ENCODE data around the gene WASF1.
"Not testable (repeated sequence)": the region's sequence is repeated elsewhere in the genome, so short reads cannot be mapped to it uniquely, and the experiment has no call there.

The WASF1 gene

DNA sequence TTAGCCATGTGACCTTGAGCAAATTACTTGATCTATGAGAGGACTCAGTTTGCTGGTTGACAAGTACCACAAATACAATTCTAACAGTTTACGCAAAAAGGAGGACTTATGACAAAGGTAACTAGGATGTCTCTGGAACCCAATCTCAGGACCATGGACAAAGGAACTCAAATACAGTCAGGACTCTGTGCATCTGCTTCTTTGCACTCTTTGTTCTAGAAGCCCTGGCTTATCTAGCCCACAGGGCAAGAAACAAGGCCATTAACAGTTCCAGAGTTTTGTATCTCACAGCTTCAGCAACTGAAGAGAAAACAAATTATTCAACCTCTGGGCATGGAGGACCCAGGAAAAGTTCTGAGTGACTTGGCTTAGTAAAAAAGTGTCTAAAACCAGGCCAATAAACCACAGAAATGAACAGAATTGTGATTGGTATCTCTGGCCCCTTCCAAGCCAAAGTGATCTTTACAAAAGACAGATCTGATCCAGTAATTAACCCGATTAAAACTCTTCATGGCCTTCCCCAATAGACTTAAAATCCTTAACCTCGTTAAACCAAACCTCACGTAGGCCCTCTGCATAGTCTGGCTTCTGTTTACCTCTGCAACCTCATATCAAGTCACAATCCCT lies 5.9 kb downstream of the WASF1 start:
- DNase-seq (ENCODE audit: low read depth): no peak

DNA sequence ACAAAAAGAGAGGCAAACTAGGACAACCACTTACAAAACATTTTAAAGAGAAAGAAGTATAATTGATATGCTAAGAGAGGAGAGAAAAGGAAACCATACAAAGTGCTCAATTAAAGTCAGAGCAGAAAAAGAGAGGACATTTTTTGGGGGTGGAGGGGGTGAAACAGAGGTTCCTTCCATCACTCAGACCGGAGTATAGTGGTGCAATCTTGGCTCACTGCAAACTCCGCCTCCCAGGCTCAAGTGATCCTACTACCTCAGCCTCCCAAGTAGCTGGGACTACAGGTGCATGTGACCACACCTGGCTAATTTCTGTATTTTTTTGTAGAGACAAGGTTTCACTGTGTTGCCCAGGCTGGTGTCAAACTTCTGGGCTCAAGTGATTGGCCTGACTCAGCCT lies 9.4 kb downstream of the WASF1 start:
- no peak for DNase-seq (ENCODE audit: low read depth)

DNA sequence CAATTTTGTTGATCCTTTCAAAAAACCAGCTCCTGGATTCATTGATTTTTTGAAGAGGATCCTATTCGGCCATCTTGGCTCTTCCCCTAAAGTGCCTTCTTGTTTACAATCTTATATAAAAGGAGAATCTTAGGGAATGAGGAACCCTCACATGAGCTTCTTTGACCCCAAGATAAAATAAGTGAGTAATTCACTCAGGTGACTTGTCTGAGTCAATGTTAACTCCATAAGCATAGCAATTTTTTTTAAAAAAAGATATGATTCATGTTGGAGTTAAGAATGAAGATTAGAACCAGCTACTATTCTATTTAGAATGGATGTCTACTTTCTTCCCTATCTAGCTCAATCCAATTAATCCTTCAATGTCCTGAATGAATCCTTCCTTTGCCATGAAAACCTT lies 21.0 kb downstream of the WASF1 start:
- DNase-seq (ENCODE audit: low read depth): no peak

DNA sequence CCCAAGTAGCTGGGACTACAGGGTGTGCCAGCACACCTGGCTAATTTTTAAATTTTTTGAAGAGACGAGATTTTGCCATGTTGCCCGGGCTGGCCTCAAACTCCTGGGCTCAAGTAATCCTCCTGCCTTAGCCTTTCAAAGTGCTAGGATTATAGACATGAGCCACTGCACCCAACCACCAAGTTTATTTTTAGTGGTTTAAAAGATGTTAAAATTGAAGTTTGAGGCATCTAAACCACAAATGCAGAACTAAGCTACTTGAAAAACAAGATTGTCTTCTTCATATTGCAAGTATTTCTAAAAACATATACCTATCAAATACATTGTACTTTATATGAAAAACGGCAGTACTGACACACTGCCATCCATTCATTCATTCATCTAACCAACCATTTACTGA lies 31.6 kb downstream of the WASF1 start:
- DNase-seq (ENCODE audit: low read depth): no peak

DNA sequence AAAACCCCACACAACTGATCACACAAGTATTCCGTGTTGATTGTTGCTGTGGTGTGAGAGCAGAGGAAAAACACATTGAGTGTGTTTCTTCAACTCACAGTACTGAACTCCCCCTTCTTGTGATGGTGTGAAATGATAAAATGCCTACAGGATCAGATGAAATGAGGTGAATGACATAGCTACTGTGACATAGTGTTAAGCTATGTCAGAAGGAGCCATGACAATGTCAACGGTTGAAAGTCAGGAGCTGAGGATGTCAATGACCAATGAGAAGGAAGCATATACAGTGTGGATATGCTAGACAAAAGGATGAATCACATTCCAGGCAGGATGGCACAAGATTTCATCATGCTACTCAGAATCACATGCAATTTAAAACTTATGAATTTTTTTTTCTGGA lies 38.8 kb downstream of the WASF1 start:
- no peak for DNase-seq (ENCODE audit: low read depth)

DNA sequence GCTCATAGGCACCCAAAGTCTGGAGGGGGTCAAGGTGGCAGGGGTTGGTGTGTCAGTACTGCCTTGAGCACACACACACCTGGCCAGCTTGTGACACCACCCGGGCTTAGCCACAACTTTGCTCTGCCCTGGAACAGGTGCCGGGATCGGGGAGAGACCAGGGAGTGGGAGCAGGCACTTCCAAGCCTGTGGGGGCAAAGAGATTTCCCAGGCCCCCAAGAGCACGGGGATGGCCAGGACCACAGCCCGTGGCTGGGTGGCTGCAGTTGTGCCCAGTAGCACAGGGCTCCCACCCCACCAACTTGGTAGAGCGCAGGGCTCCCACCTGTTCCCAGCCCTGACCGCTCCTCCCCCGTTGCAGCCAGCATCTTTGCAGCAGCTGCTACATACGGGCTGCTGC lies 40.4 kb downstream of the WASF1 start:
- DNase-seq (ENCODE audit: low read depth): no peak

DNA sequence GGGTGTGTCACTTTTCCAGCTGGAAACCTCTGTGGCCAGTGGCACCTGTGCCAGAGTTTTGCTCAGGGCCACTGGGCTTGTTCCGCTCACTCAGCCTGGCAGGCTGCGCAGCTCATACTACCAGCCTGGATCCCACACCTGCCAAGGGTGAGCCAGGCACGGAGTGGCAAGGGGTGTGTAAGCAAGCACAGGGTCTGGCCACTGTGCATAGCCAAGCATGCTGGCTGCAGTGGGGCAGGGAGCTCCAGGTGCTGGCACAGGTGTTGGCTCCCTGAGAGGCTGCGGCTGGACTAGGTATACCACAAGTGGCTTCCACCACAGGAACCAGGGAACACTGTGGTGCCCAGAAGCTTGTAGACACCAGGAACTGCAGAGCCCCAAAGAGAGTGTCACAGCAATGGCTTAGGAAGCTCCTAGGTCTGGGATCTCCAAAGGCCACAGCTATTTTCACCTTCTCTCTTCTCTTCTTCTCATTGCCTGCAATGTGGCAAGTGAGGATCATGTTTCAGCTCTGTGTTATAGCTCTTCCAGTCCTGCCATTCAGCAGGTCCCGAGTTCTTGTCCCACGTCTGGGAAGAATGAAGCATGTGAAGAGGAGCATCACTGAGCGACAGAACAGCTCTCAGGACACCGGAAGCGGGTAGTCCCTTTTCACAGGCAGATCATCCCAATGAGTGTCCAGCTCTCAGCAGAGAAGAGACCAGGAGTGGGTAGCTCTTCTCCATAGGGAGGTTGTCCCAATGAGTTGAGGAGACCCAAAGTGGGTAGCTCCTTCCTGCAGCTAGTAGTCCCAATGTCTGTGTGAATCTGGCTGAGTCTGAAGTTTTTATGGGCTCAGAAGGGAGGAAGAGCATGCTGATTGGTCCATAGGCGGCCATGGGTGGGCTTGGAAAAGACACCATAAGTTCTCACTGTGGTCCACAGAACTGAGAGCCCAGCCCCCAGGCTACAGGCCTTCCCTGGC lies 41.3 kb downstream of the WASF1 start:
- DNase-seq (ENCODE audit: low read depth): no peak

DNA sequence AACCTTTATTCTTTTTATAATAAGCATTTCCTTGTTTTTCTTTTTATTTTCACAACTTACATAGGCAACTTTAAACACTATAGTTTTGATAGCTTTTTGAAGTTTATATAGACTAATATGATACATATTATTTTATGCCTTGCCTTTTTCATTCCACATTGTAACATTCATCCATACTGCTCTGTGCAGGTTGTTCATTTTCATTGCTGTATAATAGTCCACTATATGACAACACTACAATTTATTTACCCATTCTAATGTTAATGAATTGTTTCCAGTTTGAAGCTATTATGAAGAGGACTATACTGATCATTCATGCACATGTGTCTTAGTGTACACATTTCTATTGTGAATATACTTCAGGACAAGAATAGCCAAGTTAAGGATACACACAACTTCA lies 49.1 kb downstream of the WASF1 start:
- no peak for DNase-seq (ENCODE audit: low read depth)

DNA sequence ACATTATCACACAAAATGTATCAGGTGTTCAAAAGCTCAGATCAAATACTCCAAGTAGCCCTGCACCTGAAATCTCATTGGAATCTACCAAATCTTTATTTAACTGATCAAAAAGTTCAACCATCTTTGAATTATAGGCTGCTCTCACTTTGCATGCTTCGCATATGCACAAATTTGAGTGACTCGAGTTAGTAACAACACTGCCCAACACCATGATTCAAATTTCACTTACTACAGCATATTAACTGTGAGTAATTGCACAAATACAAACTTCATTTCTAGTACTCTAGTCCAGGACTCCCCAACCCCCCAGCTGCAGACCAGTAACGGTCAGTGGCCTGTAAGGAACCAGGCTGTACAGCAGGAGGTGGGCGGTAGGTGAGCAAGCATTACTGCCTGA lies 51.1 kb downstream of the WASF1 start:
- no peak for DNase-seq (ENCODE audit: low read depth)

DNA sequence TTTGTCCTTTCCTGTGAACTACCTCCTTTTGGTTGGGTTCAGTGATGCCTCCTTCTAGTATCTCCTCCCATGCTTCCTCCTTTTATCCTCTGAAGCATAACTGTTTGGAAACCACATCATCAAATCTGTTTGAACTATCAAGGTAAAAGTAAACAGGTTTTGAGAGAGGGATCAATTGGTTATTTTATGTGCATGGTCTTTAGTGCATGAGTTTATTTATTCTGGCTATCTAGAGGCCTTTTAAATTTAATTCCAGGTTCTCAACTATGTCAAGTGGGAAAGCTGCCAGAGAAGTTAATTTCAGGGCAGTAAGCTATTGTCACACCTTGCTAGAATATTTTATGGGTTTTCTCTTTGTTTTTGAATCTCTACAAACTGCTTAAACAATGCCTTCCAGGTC lies 54.1 kb downstream of the WASF1 start:
- DNase-seq (ENCODE audit: low read depth): no peak

DNA sequence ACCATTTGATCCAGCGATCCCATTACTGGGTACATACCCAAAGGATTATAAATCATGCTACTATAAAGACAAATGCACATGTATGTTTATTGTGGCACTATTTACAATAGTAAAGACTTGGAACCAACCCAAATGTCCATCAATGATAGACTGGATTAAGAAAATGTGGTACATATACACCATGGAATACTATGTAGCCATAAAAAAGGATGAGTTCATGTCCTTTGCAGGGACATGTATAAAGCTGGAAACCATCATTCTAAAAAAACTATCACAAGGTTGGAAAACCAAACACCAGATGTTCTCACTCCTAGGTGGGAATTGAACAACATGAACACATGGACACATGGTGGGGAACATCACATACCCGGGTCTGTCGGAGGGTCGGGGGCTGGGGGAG lies 57.8 kb downstream of the WASF1 start:
- DNase-seq (ENCODE audit: low read depth): not testable (repeated sequence)

DNA sequence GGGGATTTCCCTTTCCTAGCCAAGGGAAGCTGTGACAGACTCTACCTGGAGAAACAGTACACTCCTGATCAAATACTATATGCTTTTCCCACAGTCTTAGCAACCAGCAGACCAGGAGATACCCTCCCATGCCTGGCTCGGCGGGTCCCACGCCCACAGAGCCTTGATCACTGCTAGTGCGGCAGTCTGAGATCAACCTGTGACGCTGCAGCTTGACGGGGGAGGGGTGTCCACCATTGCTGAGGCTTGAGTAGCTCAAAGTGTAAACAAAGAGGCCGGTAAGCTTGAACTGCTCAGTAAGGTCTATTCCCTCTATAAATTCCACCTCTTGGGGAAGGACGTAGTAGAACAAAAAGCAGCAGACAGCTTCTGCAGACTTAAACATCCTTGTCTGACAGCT lies 63.2 kb downstream of the WASF1 start:
- DNase-seq (ENCODE audit: low read depth): no peak

DNA sequence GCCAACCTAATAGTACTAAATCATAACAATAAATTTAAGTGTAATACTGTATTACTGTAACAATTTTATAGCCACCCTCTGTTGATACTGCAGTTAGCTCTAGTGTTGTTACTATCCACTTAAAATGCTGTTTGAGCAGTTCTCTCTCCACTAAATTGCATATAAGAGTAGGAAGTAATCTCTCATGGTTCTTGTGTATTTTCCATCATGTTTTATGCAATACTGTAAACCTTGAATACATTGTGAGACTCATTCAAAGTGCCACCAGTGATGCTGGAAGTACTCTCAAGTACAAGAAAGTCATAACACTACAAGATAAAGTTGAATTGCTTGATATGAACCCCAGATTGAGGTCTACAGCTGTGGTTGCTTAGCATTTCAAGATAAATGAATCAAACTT lies 65.5 kb downstream of the WASF1 start:
- DNase-seq (ENCODE audit: low read depth): no peak

DNA sequence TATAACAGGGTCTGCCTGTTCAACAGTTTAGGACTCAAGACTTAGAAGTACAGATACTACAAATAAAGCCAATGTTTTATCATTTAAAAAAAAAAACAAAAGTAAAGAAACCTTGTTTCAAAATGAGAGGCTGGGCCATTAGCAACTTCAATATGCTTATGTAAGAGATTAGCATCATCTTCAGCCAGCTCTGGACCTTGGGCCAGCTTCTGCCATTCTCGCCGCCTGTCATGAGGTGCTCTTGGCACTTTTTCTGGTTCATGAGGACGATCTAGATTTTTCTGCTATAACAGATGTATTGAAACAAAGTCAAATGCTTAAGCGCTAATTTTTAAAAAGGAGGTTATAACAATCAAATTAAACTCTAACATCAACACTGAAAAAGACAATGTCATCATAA lies 74.2 kb downstream of the WASF1 start:
- no peak for DNase-seq (ENCODE audit: low read depth)

DNA sequence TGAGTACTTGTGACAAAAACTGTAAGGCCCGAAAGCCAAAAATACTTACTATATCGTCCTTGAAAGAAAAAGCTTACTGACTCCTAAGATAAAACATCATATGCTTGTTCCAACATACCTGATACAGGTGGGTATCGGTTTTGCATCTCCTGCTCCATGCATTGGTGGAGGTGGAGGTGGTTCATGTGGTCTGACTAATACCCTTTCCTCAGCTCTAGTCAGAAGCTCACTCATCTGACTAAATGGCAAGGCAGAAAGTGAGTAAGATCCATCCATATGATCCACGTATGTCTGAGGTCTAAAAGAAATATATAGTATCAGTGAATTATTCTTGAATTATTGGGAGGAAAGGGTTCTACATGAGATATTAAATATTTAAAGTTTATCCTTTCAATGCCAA lies 76.2 kb downstream of the WASF1 start:
- no peak for DNase-seq (ENCODE audit: low read depth)

DNA sequence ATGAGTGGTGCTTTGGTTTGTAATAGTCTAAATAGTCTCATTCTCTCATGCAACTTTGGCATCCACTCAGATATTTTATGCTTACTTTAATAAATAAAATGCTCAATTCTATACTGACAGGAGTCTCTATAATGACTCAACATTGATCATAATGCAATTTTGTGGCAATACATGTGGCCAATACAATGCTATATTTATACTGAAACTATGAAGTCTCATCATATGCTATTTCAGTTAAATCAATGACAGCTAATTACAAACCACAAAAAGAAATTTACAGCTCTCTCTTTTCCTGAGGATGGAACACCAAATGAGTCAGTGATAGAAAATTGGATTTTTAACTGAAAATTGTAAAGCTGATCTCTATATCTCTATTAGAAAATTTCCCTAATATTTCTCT lies 77.1 kb downstream of the WASF1 start:
- DNase-seq (ENCODE audit: low read depth): no peak

DNA sequence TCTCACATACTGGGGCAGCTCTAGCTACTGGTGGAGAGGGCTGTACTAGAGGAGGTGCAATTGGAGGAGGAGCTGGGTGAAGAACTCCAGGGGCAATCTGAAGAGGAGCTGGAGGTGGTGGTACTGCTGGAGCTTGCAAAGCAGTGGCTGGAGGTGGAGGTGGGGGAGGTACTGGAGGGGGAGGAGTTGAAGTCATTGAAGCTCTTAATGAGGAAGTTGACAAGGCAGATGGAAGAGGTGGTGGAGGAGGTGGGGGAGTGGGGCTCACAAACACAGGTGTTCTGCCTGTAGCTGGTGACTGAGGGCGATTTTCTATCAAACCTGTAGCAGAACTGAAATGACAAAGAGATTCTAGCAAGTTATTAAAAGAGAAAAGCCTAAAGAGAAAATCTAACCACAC lies 77.6 kb downstream of the WASF1 start:
- no peak for DNase-seq (ENCODE audit: low read depth)

DNA sequence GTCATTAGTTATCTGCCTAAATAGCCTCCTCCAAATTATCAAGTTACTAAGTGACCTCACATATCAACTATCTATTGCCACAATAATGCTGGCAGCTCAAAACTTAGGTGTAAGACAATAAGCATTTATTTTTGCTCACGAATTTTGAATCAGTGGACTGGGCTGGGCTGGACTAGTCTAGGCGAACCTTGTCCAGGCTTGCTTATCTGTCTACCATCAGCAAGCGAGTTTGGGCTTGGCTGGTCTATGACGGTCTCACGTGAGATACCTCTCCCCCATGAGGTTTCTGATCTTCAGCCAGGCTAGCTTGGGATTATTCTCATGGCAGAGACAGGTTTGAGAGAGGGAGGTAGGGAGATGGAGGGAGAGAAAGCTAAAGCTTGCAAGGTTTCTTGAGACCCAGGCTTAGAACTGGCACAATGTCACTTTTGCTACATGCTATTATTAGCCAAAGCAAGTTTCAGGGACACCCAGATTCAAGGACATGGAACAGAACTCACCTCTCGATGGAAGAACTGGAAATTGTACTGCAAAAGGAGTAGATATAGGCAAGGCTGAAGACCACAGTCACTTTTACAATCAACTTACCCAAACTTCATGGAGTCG lies 80.9 kb downstream of the WASF1 start:
- no peak for DNase-seq (ENCODE audit: low read depth)

DNA sequence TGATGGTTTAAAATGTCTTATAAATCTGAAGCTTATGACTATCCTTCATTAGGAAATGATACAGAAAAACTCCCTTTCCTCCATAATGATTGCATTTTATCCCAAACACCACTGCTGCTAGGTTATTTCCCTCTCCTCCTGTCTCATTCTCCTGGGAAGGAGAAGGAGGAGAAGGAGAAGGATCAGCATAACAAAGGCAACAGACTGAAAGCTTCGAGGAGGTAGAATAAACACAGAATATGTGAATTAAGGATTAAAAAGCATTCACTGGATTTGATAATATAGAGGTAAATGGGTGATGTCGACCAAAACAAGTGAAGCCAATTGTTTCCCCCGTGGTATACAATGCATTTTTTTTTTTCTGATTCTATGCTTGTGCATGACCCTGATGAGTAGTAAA lies 82.0 kb downstream of the WASF1 start:
- no peak for DNase-seq (ENCODE audit: low read depth)

DNA sequence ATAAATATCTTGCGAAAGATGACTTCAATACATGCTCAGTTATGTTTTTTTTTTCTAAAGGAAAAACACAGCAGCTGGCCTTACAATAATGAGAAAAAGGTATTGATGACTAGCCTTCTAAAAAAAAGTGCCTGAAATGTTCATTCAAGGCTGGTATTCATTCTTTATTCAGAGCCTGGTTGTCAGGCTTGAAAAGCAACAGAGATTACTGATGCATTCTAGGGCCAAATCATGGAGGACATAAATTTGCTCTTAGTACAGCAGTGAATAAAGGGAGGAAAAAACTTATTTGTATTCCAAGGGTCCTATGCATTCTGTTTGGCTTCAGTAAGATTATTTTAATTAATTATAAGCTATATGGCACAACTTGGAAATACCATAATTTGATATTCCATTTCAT lies 83.5 kb downstream of the WASF1 start:
- no peak for DNase-seq (ENCODE audit: low read depth)

DNA sequence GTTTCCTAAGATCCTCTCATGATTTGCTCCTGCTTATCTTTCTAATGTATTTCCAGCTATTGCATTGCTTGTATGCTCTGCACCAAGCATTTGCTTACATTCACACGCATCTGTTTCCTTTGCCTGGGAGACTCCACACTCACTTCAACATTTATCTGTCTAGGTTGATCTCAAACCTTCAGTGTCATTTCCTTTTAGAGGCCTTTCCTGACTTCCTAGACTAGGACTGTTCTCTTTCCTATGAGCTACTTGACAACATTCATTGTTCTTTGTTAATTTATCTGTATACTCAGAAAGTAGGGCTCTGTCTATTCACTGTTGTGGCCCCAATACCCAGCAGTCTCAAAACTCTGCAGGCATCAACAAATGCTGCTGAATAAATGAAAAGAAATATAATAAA lies 84.4 kb downstream of the WASF1 start:
- DNase-seq (ENCODE audit: low read depth): no peak

DNA sequence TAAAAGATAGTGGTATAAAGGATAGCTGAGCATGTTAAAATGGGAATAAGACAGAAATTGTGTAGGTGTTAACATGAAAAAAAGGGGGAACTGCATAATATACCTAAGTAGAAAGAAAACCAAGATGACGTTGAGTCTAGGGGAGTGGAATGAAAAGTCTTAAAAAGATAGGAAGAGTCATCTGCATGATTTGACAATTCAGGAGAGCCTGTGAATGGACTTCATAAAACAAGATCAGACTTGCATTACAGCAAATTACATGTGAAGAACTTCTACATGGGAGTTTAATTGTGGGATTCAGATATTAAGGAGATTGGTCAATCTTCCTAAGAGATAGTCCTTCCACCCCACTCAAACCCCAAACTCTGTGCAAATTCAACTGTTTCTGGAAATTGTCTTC lies 85.5 kb downstream of the WASF1 start:
- no peak for DNase-seq (ENCODE audit: low read depth)

DNA sequence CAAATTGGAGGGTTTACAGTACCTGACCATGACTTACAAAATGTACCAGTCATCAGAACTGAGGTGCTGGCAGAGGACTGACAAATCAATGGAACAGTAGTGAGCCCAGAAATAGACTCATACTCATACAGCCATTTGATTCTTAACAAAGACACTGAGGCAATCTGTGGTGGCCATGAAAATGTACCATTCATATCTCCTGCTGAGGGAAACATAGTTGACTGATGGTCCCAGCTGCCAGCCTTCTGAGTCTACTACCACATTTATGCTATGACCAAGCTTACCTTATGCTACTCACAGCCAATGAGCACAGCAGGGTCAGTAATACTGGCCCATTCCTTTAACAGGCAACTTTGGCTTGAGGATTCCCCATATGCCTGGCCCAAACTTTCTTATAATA lies 88.6 kb downstream of the WASF1 start:
- DNase-seq (ENCODE audit: low read depth): no peak
